ACHN (cell line): Measurements from ENCODE around the gene INTS1.
"Not testable (repeated sequence)": the region's sequence is repeated elsewhere in the genome, so short reads cannot be mapped to it uniquely, and the experiment has no call there.

Experiments used
- DNase-seq: peaks from one replicate; pipeline ENCODE4 v3.0.0-alpha.2; 2015
- in situ Hi-C: cut with HindIII; loops from 2 replicates; pipeline ENCODE4 v1.10.0; 2017; ENCODE audit warnings: low sequenced_read_pairs, low pct_ligation_motif_present, low pct_unique_long_range_greater_than_20kb

The INTS1 gene

GRCh38 chr7:1459512-1459892, 44.7 kb downstream of the INTS1 start:
- in situ Hi-C loops = no loop called here
- peak; percentile 99 for DNase-seq

GRCh38 chr7:1458683-1459511, 45.3 kb downstream of the INTS1 start, which contains the start of gene MICALL2:
Gene MICALL2 (minus strand): TSS chr7:1459470. CDS start chr7:1459326, 144 bp downstream.
- DNase-seq = peak; percentile 94
- in situ Hi-C loops = no loop called here

- in situ Hi-C loops = no loop called here
- DNase-seq = peak; percentile 22
Observed at GRCh38 chr7:1457949-1458682, 46.1 kb downstream of the INTS1 start.

GRCh38 chr7:1457059-1457948, 46.9 kb downstream of the INTS1 start:
- in situ Hi-C loops = no loop called here
- no peak for DNase-seq

GRCh38 chr7:1455955-1456354, 48.2 kb downstream of the INTS1 start:
- DNase-seq = no peak
- in situ Hi-C loops = no loop called here

GRCh38 chr7:1455241-1455939, 48.8 kb downstream of the INTS1 start:
- DNase-seq = no peak
- in situ Hi-C loops = no loop called here

- in situ Hi-C loops = no loop called here
- no peak for DNase-seq
Observed at GRCh38 chr7:1454542-1454941, 49.6 kb downstream of the INTS1 start.

- in situ Hi-C loops = no loop called here
- DNase-seq = no peak
Observed at GRCh38 chr7:1452205-1452604, 52.0 kb downstream of the INTS1 start.

GRCh38 chr7:1450987-1451386, 53.2 kb downstream of the INTS1 start:
- in situ Hi-C loops = no loop called here
- DNase-seq = no peak

GRCh38 chr7:1450431-1450830, 53.8 kb downstream of the INTS1 start:
- in situ Hi-C loops = no loop called here
- DNase-seq = no peak

GRCh38 chr7:1449951-1450350, 54.2 kb downstream of the INTS1 start:
- DNase-seq = no peak

GRCh38 chr7:1449501-1449900, 54.7 kb downstream of the INTS1 start:
- DNase-seq = no peak
- in situ Hi-C loops = no loop called here

More at GRCh38 chr7:1449951-1450350, 54.2 kb downstream of the INTS1 start:
- in situ Hi-C loops = no loop called here

- no peak for DNase-seq
- in situ Hi-C loops = no loop called here
Observed at GRCh38 chr7:1448958-1449357, 55.2 kb downstream of the INTS1 start.

GRCh38 chr7:1447551-1448244, 56.5 kb downstream of the INTS1 start:
- DNase-seq = no peak

GRCh38 chr7:1447112-1447511, 57.1 kb downstream of the INTS1 start:
- in situ Hi-C loops = no loop called here
- no peak for DNase-seq

More at GRCh38 chr7:1447551-1448244, 56.5 kb downstream of the INTS1 start:
- in situ Hi-C loops = no loop called here

GRCh38 chr7:1446620-1447032, 57.6 kb downstream of the INTS1 start:
- in situ Hi-C loops = no loop called here
- no peak for DNase-seq

- DNase-seq = peak; percentile 39
- in situ Hi-C loops = not testable (repeated sequence)
Observed at GRCh38 chr7:1446026-1446425, 58.2 kb downstream of the INTS1 start.

GRCh38 chr7:1445341-1445740, 58.8 kb downstream of the INTS1 start:
- DNase-seq = no peak
- in situ Hi-C loops = no loop called here
